C4-2B (cell line): Measurements from ENCODE around the gene RDH13.
"Not testable (repeated sequence)": the region's sequence is repeated elsewhere in the genome, so short reads cannot be mapped to it uniquely, and the experiment has no call there.

Source experiments
- H3K27ac ChIP-seq: fragments of 450-650 bp; 2 replicates; pipeline ENCODE4 v1.5.1; 2017
- CTCF ChIP-seq: fragments of 450-650 bp; conservative IDR thresholded peaks from 2 replicates; pipeline ENCODE4 v1.5.1; 2017; ENCODE audit warnings: mild to moderate bottlenecking
- ZFX ChIP-seq: fragments of 450-650 bp; IDR thresholded peaks from 2 replicates; pipeline ENCODE4 v1.6.1; 2017

Gene RDH13

GRCh38 chr19:55046975-55047622 is 15.8 kb downstream of the RDH13 start:
- TF ChIP-seq CTCF = no peak
- no peak for TF ChIP-seq ZFX
- no peak overlapping the region for H3K27ac ChIP-seq

- no peak overlapping the region for H3K27ac ChIP-seq
- TF ChIP-seq CTCF (no peak), ZFX (no peak)
These were observed 17.9 kb downstream of the RDH13 start for GRCh38 chr19:55044771-55045716.

GRCh38 chr19:55044286-55044685 is 18.7 kb downstream of the RDH13 start:
- no peak overlapping the region for H3K27ac ChIP-seq
- TF ChIP-seq CTCF = no peak
- TF ChIP-seq ZFX = no peak

GRCh38 chr19:55042688-55043087 is 20.3 kb downstream of the RDH13 start:
- TF ChIP-seq CTCF (no peak), ZFX (no peak)

GRCh38 chr19:55042344-55042678 is 20.6 kb downstream of the RDH13 start:
- TF ChIP-seq CTCF (no peak), ZFX (no peak)
- H3K27ac ChIP-seq = no peak overlapping the region

More at GRCh38 chr19:55042688-55043087, 20.3 kb downstream of the RDH13 start:
- H3K27ac ChIP-seq = no peak overlapping the region

GRCh38 chr19:55041627-55042343 is 21.2 kb downstream of the RDH13 start:
- TF ChIP-seq ZFX (no peak), CTCF (no peak)
- H3K27ac ChIP-seq = no peak overlapping the region

GRCh38 chr19:55041244-55041626 is 21.7 kb downstream of the RDH13 start:
- no peak overlapping the region for H3K27ac ChIP-seq
- TF ChIP-seq ZFX (no peak), CTCF (no peak)

GRCh38 chr19:55040654-55041053 is 22.3 kb downstream of the RDH13 start:
- H3K27ac ChIP-seq = not testable (repeated sequence)

- not testable (repeated sequence) for H3K27ac ChIP-seq
These were observed 25.3 kb downstream of the RDH13 start for GRCh38 chr19:55037603-55038002.
